HepG2 (cell line): ENCODE data around the gene MIER2. TPM values are rescaled to one million over a fixed set of nuclear protein-coding genes. Genes with fewer than 3 reads are reported as not detected.
A peak's percentile ranks its signal among the peaks of the same experiment; 100 is the strongest.

Experiments used
- AGO2 ChIP-seq: fragments of 200-400 bp; formaldehyde crosslinking; optimal IDR thresholded peaks from 2 replicates; pipeline ENCODE3; 2017; ENCODE audit warnings: mild to moderate bottlenecking, low read depth, low read length, moderate library complexity
- CHD4 ChIP-seq: fragments of 200-600 bp; sonication (generic); IDR thresholded peaks from 2 replicates; pipeline ENCODE4 v1.7.0; 2017; ENCODE audit warnings: mild to moderate bottlenecking, low read length, borderline replicate concordance
- CREBL2 ChIP-seq: sonication (generic); formaldehyde crosslinking; IDR thresholded peaks from 2 replicates; pipeline ENCODE4 v1.8.1; 2023; ENCODE audit warnings: missing genetic modification reagents, mild to moderate bottlenecking, borderline replicate concordance
- DMAP1 ChIP-seq: IDR thresholded peaks from 2 replicates; pipeline ENCODE4 v1.6.1; 2016
- DZIP1 ChIP-seq: sonication (generic); formaldehyde crosslinking; IDR thresholded peaks from 2 replicates; pipeline ENCODE4 v1.5.0; 2020; ENCODE audit warnings: mild to moderate bottlenecking, missing genetic modification reagents
- FOXK2 ChIP-seq: fragments of 450-650 bp; IDR thresholded peaks from 2 replicates; pipeline ENCODE4 v1.6.1; 2016
- GABPB1 ChIP-seq: IDR thresholded peaks from 2 replicates; pipeline ENCODE4 v1.6.1; 2016; ENCODE audit warnings: mild to moderate bottlenecking, missing genetic modification reagents, moderate library complexity, missing compliant biosample characterization
- GMEB1 ChIP-seq: sonication (generic); formaldehyde crosslinking; IDR thresholded peaks from 2 replicates; pipeline ENCODE4 v1.5.1; 2020; ENCODE audit warnings: missing genetic modification reagents, mild to moderate bottlenecking, borderline replicate concordance
- HMG20A ChIP-seq: IDR thresholded peaks from 2 replicates; pipeline ENCODE4 v1.6.1; 2016; ENCODE audit warnings: borderline replicate concordance
- RNF219 ChIP-seq: sonication (generic); formaldehyde crosslinking; IDR thresholded peaks from 2 replicates; pipeline ENCODE4 v1.5.0; 2020; ENCODE audit warnings: mild to moderate bottlenecking, missing genetic modification reagents
- SMC3 ChIP-seq: IDR thresholded peaks from 2 replicates; pipeline ENCODE4 v1.6.1; 2011; ENCODE audit warnings: low read length, improper control_type of control experiment
- TBP ChIP-seq: sonication (generic); formaldehyde crosslinking; IDR thresholded peaks from 2 replicates; pipeline ENCODE4 v1.5.0; 2020; ENCODE audit warnings: missing genetic modification reagents
- TBX3 ChIP-seq: fragments of 450-650 bp; IDR thresholded peaks from 2 replicates; pipeline ENCODE4 v1.6.1; 2017; ENCODE audit warnings: antibody characterized with exemption, mild to moderate bottlenecking, inconsistent platforms, borderline replicate concordance
- ZFP41 ChIP-seq: sonication (generic); formaldehyde crosslinking; IDR thresholded peaks from 2 replicates; pipeline ENCODE4 v1.4.0; 2020; ENCODE audit warnings: mild to moderate bottlenecking, missing genetic modification reagents, borderline replicate concordance
- ZNF296 ChIP-seq: sonication (generic); formaldehyde crosslinking; conservative IDR thresholded peaks from 2 replicates; pipeline ENCODE4 v1.5.0; 2020; ENCODE audit warnings: mild to moderate bottlenecking, missing genetic modification reagents
- ZNF333 ChIP-seq: sonication (generic); formaldehyde crosslinking; IDR thresholded peaks from 2 replicates; pipeline ENCODE4 v1.4.0; 2020; ENCODE audit warnings: mild to moderate bottlenecking, missing genetic modification reagents, borderline replicate concordance
- ZNF547 ChIP-seq: sonication (generic); formaldehyde crosslinking; IDR thresholded peaks from 2 replicates; pipeline ENCODE4 v1.5.1; 2020; ENCODE audit warnings: mild to moderate bottlenecking, missing genetic modification reagents
- ZNF724P ChIP-seq: sonication (generic); formaldehyde crosslinking; IDR thresholded peaks from 2 replicates; pipeline ENCODE4 v1.8.0; 2022; ENCODE audit warnings: missing genetic modification reagents, borderline replicate concordance
- ZNF766 ChIP-seq: sonication (generic); formaldehyde crosslinking; IDR thresholded peaks from 2 replicates; pipeline ENCODE4 v1.5.0; 2020; ENCODE audit warnings: missing genetic modification reagents, borderline replicate concordance
- ZNF878 ChIP-seq: sonication (generic); formaldehyde crosslinking; IDR thresholded peaks from 2 replicates; pipeline ENCODE4 v1.8.1; 2023; ENCODE audit warnings: mild to moderate bottlenecking, missing genetic modification reagents, moderate library complexity
- polyA plus RNA-seq, 8 experiments: library from polyadenylated mRNA; depleted of rRNA in 3 of 8; stranded (reverse) in 7 of 8; unstranded in 1 of 8; fragments of >200 nt; fragmentation: Illumina TruSeq in 4 of 8; extraction: Trizol in 4 of 8; gene quantifications; 2 replicates each; pipeline versions ENCODE4 v1.2.1 to v1.2.3, GENCODE V29; 2011 to 2016; ENCODE audit warnings: low read depth in 4 of 8, missing spikeins in 1 of 8, mixed read lengths in 1 of 8; ENCODE audit not compliant: insufficient read depth in 1 of 8
- total RNA-seq, 5 experiments: library from RNA; depleted of rRNA; stranded (reverse); fragments of >200 nt; fragmentation: Illumina TruSeq; extraction: Trizol; gene quantifications; 2 replicates each; pipeline ENCODE4 v1.2.3, GENCODE V29; 2016; ENCODE audit warnings: low read depth in 1 of 5
- TF ChIP-seq, protein P1 (sequence below): sonication (generic); formaldehyde crosslinking; IDR thresholded peaks from 2 replicates; pipeline ENCODE4 v1.4.0; 2020; ENCODE audit warnings: mild to moderate bottlenecking, missing genetic modification reagents

MIER2 gene
- total and polyA plus RNA-seq, 2 of the 13 experiments (the other 11 are each of a cell fraction or from before 2014, with no cell fraction given) = 9.6 to 25.7 TPM

DNA sequence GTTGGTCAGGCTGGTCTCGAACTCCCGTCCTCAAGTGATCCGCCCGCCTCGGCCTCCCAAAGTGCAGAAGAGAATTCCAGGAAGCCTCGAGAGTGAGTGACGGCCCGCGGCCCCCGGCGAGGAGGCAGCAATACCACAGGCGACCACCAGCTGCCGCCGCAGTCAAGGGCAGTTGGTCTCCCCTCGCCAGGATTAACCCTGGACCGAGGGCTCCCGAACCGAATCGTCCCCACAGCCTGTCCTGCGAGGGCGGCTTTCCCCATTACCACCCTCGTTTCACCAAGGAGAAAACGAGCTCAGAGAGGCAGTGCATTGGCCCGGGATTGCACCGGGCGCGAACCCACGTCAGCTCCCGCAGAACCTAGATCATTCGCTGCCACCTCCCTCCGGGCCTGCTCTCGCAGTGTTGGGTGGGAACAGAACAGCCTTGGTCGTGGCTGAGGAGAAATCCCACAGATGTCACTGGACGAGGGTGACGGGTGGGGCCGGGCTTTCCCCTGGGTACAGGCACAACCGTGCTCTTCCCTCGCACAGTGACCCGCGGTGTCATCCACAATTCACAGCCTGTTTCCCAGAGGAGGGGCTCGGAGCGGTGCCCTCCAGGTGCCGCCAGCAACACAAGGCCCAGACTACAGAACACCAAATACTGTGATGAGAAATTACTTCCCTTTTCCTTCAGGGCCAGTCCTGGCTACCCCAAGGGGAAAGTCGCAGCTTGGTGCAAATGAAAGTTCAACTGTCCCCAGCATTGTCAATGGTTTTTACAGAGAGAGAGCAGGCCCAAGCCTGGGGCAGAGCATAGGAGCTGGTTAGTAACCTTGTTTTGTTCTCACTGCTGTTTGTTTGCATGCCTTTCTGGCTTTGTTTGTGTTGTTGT lies 39.6 kb upstream of the MIER2 start (continued):
- no peak for TF ChIP-seq GMEB1
- TF ChIP-seq TBP (CRISPR knock-in tag) = 0 out of 2 replicates have a peak, but pooled peaks have one; percentile 60
- no peak for TF ChIP-seq AGO2
- no peak for TF ChIP-seq FOXK2
- TF ChIP-seq GABPB1 (CRISPR knock-in tag) = peak; percentile 19; the same call in 1 of the 2 replicates
- TF ChIP-seq ZNF724P (CRISPR knock-in tag) = 0 out of 2 replicates have a peak, but pooled peaks have one; percentile 22
- no peak for TF ChIP-seq RNF219
- TF ChIP-seq ZFP41 = no peak
- no peak for TF ChIP-seq DZIP1
- TF ChIP-seq ZNF547 (CRISPR knock-in tag) = 0 out of 2 replicates have a peak, but pooled peaks have one; percentile 29
- no peak for TF ChIP-seq ZNF766
- no peak for TF ChIP-seq ZNF296 (CRISPR knock-in tag)
- TF ChIP-seq, protein P1, sequence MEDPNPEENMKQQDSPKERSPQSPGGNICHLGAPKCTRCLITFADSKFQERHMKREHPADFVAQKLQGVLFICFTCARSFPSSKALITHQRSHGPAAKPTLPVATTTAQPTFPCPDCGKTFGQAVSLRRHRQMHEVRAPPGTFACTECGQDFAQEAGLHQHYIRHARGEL (CRISPR knock-in tag) = no peak
- no peak for TF ChIP-seq CREBL2 (CRISPR knock-in tag)
- TF ChIP-seq CHD4 = no peak
- no peak for TF ChIP-seq ZNF878 (CRISPR knock-in tag)
- no peak for TF ChIP-seq TBX3
- TF ChIP-seq DMAP1 (CRISPR knock-in tag) = no peak
- no peak for TF ChIP-seq SMC3
- no peak for TF ChIP-seq HMG20A (CRISPR knock-in tag)
- TF ChIP-seq ZNF333 = no peak
